Left lung (tissue), 10 donors: ENCODE measurements around the gene C11orf65. TPM values are rescaled to one million over a fixed set of nuclear protein-coding genes. Genes with fewer than 3 reads are reported as not detected.

ENCODE experiments used
- ATAC-seq: fragments of 200-7000 bp; cut with Tn5 transposase; one replicate; pipeline ENCODE4 v1.9.1; 2020; ENCODE audit warnings: moderate library complexity
- DNase-seq, 4 donors: peaks; one replicate each; pipeline ENCODE4 v3.0.0-alpha.2; 2013 to 2020
- H3K27ac ChIP-seq, 2 donors: fragments of 200-600 bp; sonication (generic) in 1 of 2; one replicate each; pipeline versions ENCODE4 v1.5.0 to v1.8.0; 2020 to 2021
- H3K27me3 ChIP-seq, 2 donors: fragments of 200-600 bp; sonication (generic) in 1 of 2; one replicate each; pipeline versions ENCODE4 v1.5.0 to v1.8.0; 2020 to 2021
- H3K36me3 ChIP-seq, 2 donors: fragments of 200-600 bp; sonication (generic) in 1 of 2; one replicate each; pipeline versions ENCODE4 v1.5.0 to v1.8.0; 2020 to 2021
- H3K4me1 ChIP-seq, 2 donors: fragments of 200-600 bp; one replicate each; pipeline ENCODE4 v1.8.0; 2021
- H3K4me3 ChIP-seq, 2 donors: fragments of 200-600 bp; sonication (generic) in 1 of 2; one replicate each; pipeline versions ENCODE4 v1.5.0 to v1.8.0; 2020 to 2021; ENCODE audit warnings: mild to moderate bottlenecking in 1 of 2
- H3K9me3 ChIP-seq, 2 donors: fragments of 200-600 bp; sonication (generic) in 1 of 2; one replicate each; pipeline versions ENCODE4 v1.5.0 to v1.8.0; 2020 to 2021
- CTCF ChIP-seq, 2 donors: fragments of 200-600 bp; sonication (generic) in 1 of 2; IDR thresholded peaks; one replicate each; pipeline versions ENCODE4 v1.5.0 to v1.8.0; 2021; ENCODE audit warnings: antibody characterized with exemption in 2 of 2
- intact Hi-C, 2 donors: fragments of 100-400 bp; cut with DNase I; formaldehyde crosslinking; loops; one replicate each; pipeline versions ENCODE4 v1.11.2 to v1.14.2; 2022
- polyA plus RNA-seq, 6 donors: library from polyadenylated mRNA; unstranded; fragments of 120-200 nt; gene quantifications; one replicate each; pipeline ENCODE4 v1.2.1, GENCODE V29; 2013; ENCODE audit not compliant: insufficient read length in 6 of 6
- total RNA-seq, 2 donors: library from RNA; stranded (reverse); fragmentation: NEBNext Ultra II Directional; extraction: Animal tissue kit (Norgen Biotek cat#: 25700); gene quantifications; one replicate each; pipeline ENCODE4 v1.2.1, GENCODE V29; 2021
- donor health status: DM: no; HTN: yes; CAD: no.
- donor health status: DM: no; HTN: no; CAD: no.

C11orf65 gene
- total and polyA plus RNA-seq, 8 donors, result 0.37 to 2.7 (median 1.6) TPM

GRCh38 chr11:108370990-108371389 is 96.3 kb downstream of the C11orf65 start:
- H3K4me1 ChIP-seq, result no peaks in the 10 kb centered on the region
- peaks cover 0 to 23% of the 10 kb centered on the region in 2 donors for H3K36me3 ChIP-seq
- peaks cover 0 to 4% of the 10 kb centered on the region in 2 donors for H3K9me3 ChIP-seq
- H3K27ac ChIP-seq, result no peak overlapping the region
- TF ChIP-seq CTCF (IDR thresholded peaks at IDR 0.05), result no peak
- DNase-seq (no peak), ATAC-seq (no peak)
- H3K27me3 ChIP-seq, result no peaks in the 10 kb centered on the region
- intact Hi-C loops, result no loop called here
- H3K4me3 ChIP-seq, result no peak overlapping the region

- intact Hi-C loops, result no loop called here
- Histone ChIP-seq H3K4me1 (no peaks in the 10 kb centered on the region), H3K4me3 (no peak overlapping the region), H3K9me3 (peaks cover 0 to 4% of the 10 kb centered on the region in 2 donors), H3K27ac (no peak overlapping the region), H3K36me3 (peaks cover 0 to 30% of the 10 kb centered on the region in 2 donors), H3K27me3 (no peaks in the 10 kb centered on the region)
- ATAC-seq (no peak), DNase-seq (no peak)
- no peak for TF ChIP-seq CTCF (IDR thresholded peaks at IDR 0.05)
These were observed 97.0 kb downstream of the C11orf65 start for GRCh38 chr11:108370315-108370714.

GRCh38 chr11:108369064-108369463 is 98.3 kb downstream of the C11orf65 start:
- ATAC-seq (no peak), DNase-seq (no peak)
- Histone ChIP-seq H3K36me3 (peaks cover 0 to 37% of the 10 kb centered on the region in 2 donors), H3K27me3 (no peaks in the 10 kb centered on the region), H3K27ac (no peak overlapping the region), H3K4me3 (no peak overlapping the region), H3K4me1 (no peaks in the 10 kb centered on the region), H3K9me3 (peaks cover 0 to 3% of the 10 kb centered on the region in 2 donors)
- TF ChIP-seq CTCF (IDR thresholded peaks at IDR 0.05), result no peak
- intact Hi-C loops, result no loop called here

GRCh38 chr11:108368134-108368533 is 99.2 kb downstream of the C11orf65 start:
- no peaks in the 10 kb centered on the region for H3K27me3 ChIP-seq
- no peak for DNase-seq
- no peak overlapping the region for H3K27ac ChIP-seq
- peaks cover 0 to 37% of the 10 kb centered on the region in 2 donors for H3K36me3 ChIP-seq
- H3K9me3 ChIP-seq, result no peaks in the 10 kb centered on the region
- no peak for TF ChIP-seq CTCF (IDR thresholded peaks at IDR 0.05)
- ATAC-seq, result no peak
- intact Hi-C loops, result no loop called here
- H3K4me1 ChIP-seq, result no peaks in the 10 kb centered on the region
- H3K4me3 ChIP-seq, result no peak overlapping the region

- no peak for DNase-seq
- ATAC-seq, result no peak
- Histone ChIP-seq H3K9me3 (no peaks in the 10 kb centered on the region), H3K4me1 (no peaks in the 10 kb centered on the region), H3K36me3 (peaks cover 0 to 37% of the 10 kb centered on the region in 2 donors), H3K27ac (no peak overlapping the region), H3K27me3 (no peaks in the 10 kb centered on the region), H3K4me3 (no peak overlapping the region)
- intact Hi-C loops, result no loop called here
- no peak for TF ChIP-seq CTCF (IDR thresholded peaks at IDR 0.05)
These were observed 103.2 kb downstream of the C11orf65 start for GRCh38 chr11:108364159-108364558.
